ENCODE data around the gene SLC2A11.
A peak's percentile ranks its signal among the peaks of the same experiment; 100 is the strongest.
"Not testable (repeated sequence)": the region's sequence is repeated elsewhere in the genome, so short reads cannot be mapped to it uniquely, and the experiment has no call there.

Gene SLC2A11

GRCh38 chr22:23904573-23905254 is 47.0 kb downstream of the SLC2A11 start:
- DNase-seq (ENCODE audit: extremely low read depth in 1 of 2, low read depth in 1 of 2): no peak

GRCh38 chr22:23906641-23907040 is 49.0 kb downstream of the SLC2A11 start:
- no peak for DNase-seq (ENCODE audit: extremely low read depth in 1 of 2, low read depth in 1 of 2)

- DNase-seq (ENCODE audit: extremely low read depth in 1 of 2, low read depth in 1 of 2): not testable (repeated sequence)
Observed at GRCh38 chr22:23907423-23907822, 49.7 kb downstream of the SLC2A11 start.

GRCh38 chr22:23908587-23909205 is 51.0 kb downstream of the SLC2A11 start:
- DNase-seq (ENCODE audit: extremely low read depth in 1 of 2, low read depth in 1 of 2): no peak

GRCh38 chr22:23909296-23909898 is 51.7 kb downstream of the SLC2A11 start:
- DNase-seq (ENCODE audit: extremely low read depth in 1 of 2, low read depth in 1 of 2): no peak

GRCh38 chr22:23910496-23911190 is 53.0 kb downstream of the SLC2A11 start:
- no peak for DNase-seq (ENCODE audit: extremely low read depth in 1 of 2, low read depth in 1 of 2)

GRCh38 chr22:23911318-23911980 is 53.8 kb downstream of the SLC2A11 start:
- DNase-seq (ENCODE audit: extremely low read depth in 1 of 2, low read depth in 1 of 2): no peak

GRCh38 chr22:23912293-23912903 is 54.7 kb downstream of the SLC2A11 start:
- DNase-seq (ENCODE audit: extremely low read depth in 1 of 2, low read depth in 1 of 2): no peak

- DNase-seq (ENCODE audit: extremely low read depth in 1 of 2, low read depth in 1 of 2): no peak
Observed at GRCh38 chr22:23913306-23913660, 55.6 kb downstream of the SLC2A11 start.

GRCh38 chr22:23913661-23914353 is 56.1 kb downstream of the SLC2A11 start:
- peak; percentile 96 to 99 for DNase-seq (ENCODE audit: extremely low read depth in 1 of 2, low read depth in 1 of 2)

- DNase-seq (ENCODE audit: extremely low read depth in 1 of 2, low read depth in 1 of 2): no peak
Observed at GRCh38 chr22:23915290-23915689, 57.6 kb downstream of the SLC2A11 start.

GRCh38 chr22:23920267-23920611 is 62.6 kb downstream of the SLC2A11 start:
- DNase-seq (ENCODE audit: extremely low read depth in 1 of 2, low read depth in 1 of 2): not testable (repeated sequence)

- not testable (repeated sequence) for DNase-seq (ENCODE audit: extremely low read depth in 1 of 2, low read depth in 1 of 2)
Observed at GRCh38 chr22:23921586-23922201, 64.0 kb downstream of the SLC2A11 start.

- DNase-seq (ENCODE audit: extremely low read depth in 1 of 2, low read depth in 1 of 2): no peak
Observed at GRCh38 chr22:23922921-23923320, 65.2 kb downstream of the SLC2A11 start.

- DNase-seq (ENCODE audit: extremely low read depth in 1 of 2, low read depth in 1 of 2): no peak
Observed at GRCh38 chr22:23925020-23925606, 67.4 kb downstream of the SLC2A11 start.

GRCh38 chr22:23926561-23926960 is 68.9 kb downstream of the SLC2A11 start:
- DNase-seq (ENCODE audit: extremely low read depth in 1 of 2, low read depth in 1 of 2): no peak

Data from activated CD8-positive, alpha-beta memory T cell treated with anti-CD3 and anti-CD28 coated beads for 1 hour (primary cell).